WTC11 (cell line): Measurements from ENCODE around the gene CACNA1B. TPM values are rescaled to one million over a fixed set of nuclear protein-coding genes. Genes with fewer than 3 reads are reported as not detected.

Experiments used
- ATAC-seq: fragments of 200-7000 bp; cut with Tn5 transposase; 2 replicates; pipeline ENCODE4 v1.10.0; 2021; ENCODE audit warnings: mild to moderate bottlenecking, moderate library complexity
- CTCF ChIA-PET: fragments of 300-600 bp; sonication (Branson Sonifier 250); formaldehyde crosslinking; loops from one replicate; lab custom pipeline; 2021; ENCODE audit warnings: antibody characterized with exemption; lab: Charles Lee
- POLR2A ChIA-PET: fragments of 350-600 bp; sonication (Branson Sonifier 250); formaldehyde crosslinking; loops from one replicate; lab custom pipeline; 2021; ENCODE audit warnings: antibody characterized with exemption; lab: Charles Lee
- DNase-seq: peaks from one replicate; pipeline ENCODE4 v3.0.0; 2021; ENCODE audit warnings: low spot score
- H3K27ac Mint-ChIP-seq: 2 replicates; pipeline ENCODE4 v1.8.0; 2021; ENCODE audit warnings: mixed read lengths
- H3K27me3 Mint-ChIP-seq: 2 replicates; pipeline ENCODE4 v1.8.0; 2021; ENCODE audit warnings: low read depth, mild to moderate bottlenecking, moderate library complexity, mixed read lengths
- H3K36me3 Mint-ChIP-seq: 2 replicates; pipeline ENCODE4 v1.8.0; 2021; ENCODE audit warnings: mixed read lengths
- H3K4me1 Mint-ChIP-seq: 2 replicates; pipeline ENCODE4 v1.8.0; 2022; ENCODE audit warnings: mixed read lengths
- H3K4me3 Mint-ChIP-seq: 2 replicates; pipeline ENCODE4 v1.8.0; 2021; ENCODE audit warnings: mild to moderate bottlenecking, moderate library complexity, mixed read lengths
- H3K9me3 Mint-ChIP-seq: 2 replicates; pipeline ENCODE4 v1.8.0; 2021; ENCODE audit warnings: mixed read lengths
- CBFB ChIP-seq: sonication (generic); formaldehyde crosslinking; IDR thresholded peaks from 2 replicates; pipeline ENCODE4 v1.8.1; 2022; ENCODE audit warnings: mild to moderate bottlenecking, low read depth, missing genetic modification reagents
- CDX4 ChIP-seq: fragments of 250-450 bp; sonication (Bioruptor Pico); IDR thresholded peaks from 2 replicates; pipeline ENCODE4 v1.9.0; 2021; ENCODE audit warnings: moderate library complexity, mild to moderate bottlenecking, inconsistent platforms, borderline replicate concordance
- ELF4 ChIP-seq: sonication (generic); formaldehyde crosslinking; IDR thresholded peaks from 2 replicates; pipeline ENCODE4 v1.8.1; 2022; ENCODE audit warnings: low read depth, mild to moderate bottlenecking, moderate library complexity, missing genetic modification reagents
- FOXJ3 ChIP-seq: sonication (generic); formaldehyde crosslinking; IDR thresholded peaks from 2 replicates; pipeline ENCODE4 v1.9.0; 2021; ENCODE audit warnings: missing genetic modification reagents, mild to moderate bottlenecking, borderline replicate concordance
- FOXP1 ChIP-seq: sonication (generic); formaldehyde crosslinking; IDR thresholded peaks from 2 replicates; pipeline ENCODE4 v1.8.0; 2022; ENCODE audit warnings: missing genetic modification reagents, mild to moderate bottlenecking, moderate library complexity, borderline replicate concordance
- GABPB1 ChIP-seq: sonication (generic); formaldehyde crosslinking; IDR thresholded peaks from 2 replicates; pipeline ENCODE4 v1.8.1; 2023; ENCODE audit warnings: mild to moderate bottlenecking, missing genetic modification reagents
- GTF2I ChIP-seq: fragments of 250-450 bp; sonication (Bioruptor Pico); conservative IDR thresholded peaks from 2 replicates; pipeline ENCODE4 v1.4.0; 2021; ENCODE audit warnings: mild to moderate bottlenecking
- HMGXB4 ChIP-seq: sonication (generic); formaldehyde crosslinking; IDR thresholded peaks from 2 replicates; pipeline ENCODE4 v1.8.1; 2023; ENCODE audit warnings: mild to moderate bottlenecking, moderate library complexity, missing genetic modification reagents
- IRF2 ChIP-seq: sonication (generic); formaldehyde crosslinking; IDR thresholded peaks from 2 replicates; pipeline ENCODE4 v1.8.0; 2022; ENCODE audit warnings: low read depth, missing genetic modification reagents, borderline replicate concordance
- NFATC4 ChIP-seq: fragments of 250-450 bp; sonication (Bioruptor Pico); IDR thresholded peaks from 2 replicates; pipeline ENCODE4 v1.9.0; 2021; ENCODE audit warnings: mild to moderate bottlenecking
- NR1H2 ChIP-seq: sonication (generic); formaldehyde crosslinking; IDR thresholded peaks from 2 replicates; pipeline ENCODE4 v1.9.0; 2021; ENCODE audit warnings: mild to moderate bottlenecking, moderate library complexity, missing genetic modification reagents
- NR2C2 ChIP-seq: sonication (generic); formaldehyde crosslinking; IDR thresholded peaks from 2 replicates; pipeline ENCODE4 v1.8.0; 2022; ENCODE audit warnings: mild to moderate bottlenecking, missing genetic modification reagents
- RORB ChIP-seq: fragments of 250-450 bp; sonication (Bioruptor Pico); IDR thresholded peaks from 2 replicates; pipeline ENCODE4 v1.9.0; 2021; ENCODE audit warnings: mild to moderate bottlenecking
- SMAD4 ChIP-seq: sonication (generic); formaldehyde crosslinking; IDR thresholded peaks from 2 replicates; pipeline ENCODE4 v1.8.0; 2022; ENCODE audit warnings: mild to moderate bottlenecking, missing genetic modification reagents
- SP1 ChIP-seq: sonication (generic); formaldehyde crosslinking; conservative IDR thresholded peaks from 2 replicates; pipeline ENCODE4 v1.8.1; 2022; ENCODE audit warnings: missing genetic modification reagents
- TCF7 ChIP-seq: sonication (generic); formaldehyde crosslinking; IDR thresholded peaks from 2 replicates; pipeline ENCODE4 v1.8.0; 2022; ENCODE audit warnings: mild to moderate bottlenecking, low read depth, missing genetic modification reagents, moderate library complexity
- TEAD4 ChIP-seq: sonication (generic); formaldehyde crosslinking; IDR thresholded peaks from 2 replicates; pipeline ENCODE4 v1.8.0; 2022; ENCODE audit warnings: mild to moderate bottlenecking, missing genetic modification reagents
- ZNF121 ChIP-seq: sonication (generic); formaldehyde crosslinking; IDR thresholded peaks from 2 replicates; pipeline ENCODE4 v1.8.0; 2023; ENCODE audit warnings: missing genetic modification reagents
- ZNF219 ChIP-seq: sonication (generic); formaldehyde crosslinking; IDR thresholded peaks from 2 replicates; pipeline ENCODE4 v1.8.0; 2023; ENCODE audit warnings: missing genetic modification reagents, mild to moderate bottlenecking, borderline replicate concordance
- ZNF396 ChIP-seq: fragments of 250-450 bp; sonication (Bioruptor Pico); IDR thresholded peaks from 2 replicates; pipeline ENCODE4 v1.8.0; 2021; ENCODE audit warnings: mild to moderate bottlenecking, moderate library complexity, borderline replicate concordance
- ZNF423 ChIP-seq: fragments of 250-450 bp; sonication (Bioruptor Pico); IDR thresholded peaks from 2 replicates; pipeline ENCODE4 v2.1.2; 2022; ENCODE audit warnings: mild to moderate bottlenecking, moderate library complexity
- ZNF512 ChIP-seq: sonication (generic); formaldehyde crosslinking; IDR thresholded peaks from 2 replicates; pipeline ENCODE4 v1.8.1; 2022; ENCODE audit warnings: missing genetic modification reagents, borderline replicate concordance
- ZNF532 ChIP-seq: fragments of 250-450 bp; sonication (Bioruptor Pico); IDR thresholded peaks from 2 replicates; pipeline ENCODE4 v1.9.0; 2021; ENCODE audit warnings: mild to moderate bottlenecking, borderline replicate concordance
- total RNA-seq: library from RNA; stranded (reverse); gene quantifications from 3 replicates; pipeline ENCODE4 v1.2.3, GENCODE V29; 2021
- TF ChIP-seq, protein P1 (sequence below): sonication (generic); formaldehyde crosslinking; IDR thresholded peaks from 2 replicates; pipeline ENCODE4 v1.8.0; 2023; ENCODE audit warnings: mild to moderate bottlenecking, missing genetic modification reagents

The CACNA1B gene
- total RNA-seq, 1 experiment from 2014 or later = 8.4 TPM

DNA sequence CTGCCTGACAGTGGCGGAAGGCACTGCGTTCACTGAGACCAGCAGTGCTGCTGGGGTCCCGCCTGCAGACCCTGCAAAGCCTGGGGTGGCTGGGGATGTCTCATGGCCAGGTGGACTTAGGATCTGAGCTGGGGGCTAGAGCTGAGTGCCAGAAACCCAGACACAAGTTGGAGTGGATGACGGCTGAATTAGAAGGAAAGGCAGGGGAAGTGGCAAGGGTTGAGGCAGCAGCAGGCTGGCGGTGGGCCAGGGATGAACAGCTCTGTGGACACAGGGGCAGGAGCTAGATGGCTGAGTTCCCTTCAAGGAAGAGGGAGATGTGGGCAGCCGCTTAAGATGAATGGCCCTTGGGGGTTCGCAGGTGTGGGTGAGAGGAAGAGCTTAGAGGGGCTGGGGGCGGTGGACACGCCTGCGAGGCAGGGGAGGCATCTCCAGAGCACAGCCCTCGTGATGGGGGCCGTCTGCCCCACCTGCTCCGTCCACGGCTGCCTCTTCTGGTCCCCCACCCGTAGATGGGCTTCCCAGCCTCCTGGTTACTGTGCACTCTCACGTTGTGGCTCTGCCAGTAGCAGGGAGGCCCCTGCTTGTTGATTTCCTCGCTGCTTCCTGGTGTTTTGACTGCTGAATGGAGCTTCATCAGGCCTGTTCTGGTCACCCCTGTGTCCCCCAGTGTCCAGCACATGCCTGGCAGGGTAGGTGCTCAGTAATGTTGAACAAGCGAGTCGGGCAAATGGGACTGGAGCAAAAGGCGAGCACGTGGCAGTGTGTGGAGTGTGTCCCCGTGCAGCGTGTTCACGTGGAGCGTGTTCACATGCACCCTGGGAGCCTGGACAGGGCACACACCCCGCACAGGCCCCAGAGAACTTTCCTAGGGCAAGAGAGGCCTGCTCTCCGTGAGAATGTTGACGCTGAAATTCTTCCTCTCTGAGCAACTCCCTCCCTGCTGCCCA lies 168.2 kb downstream of the CACNA1B start:
- Mint-ChIP-seq H3K4me1 (peaks cover 5% of the 10 kb centered on the region; the same call in 1 of the 2 replicates), H3K27ac (peak overlapping the region; percentile 74), H3K36me3 (peaks cover 6% of the 10 kb centered on the region; the same call in 1 of the 2 replicates), H3K27me3 (no peaks in the 10 kb centered on the region), H3K4me3 (no peak overlapping the region), H3K9me3 (no peaks in the 10 kb centered on the region)
- POLR2A ChIA-PET = no interaction called here
- no peak for ATAC-seq
- CTCF ChIA-PET = no interaction called here
- DNase-seq = no peak
- no peak for TF ChIP-seq HMGXB4 (CRISPR knock-in tag)
- no peak for TF ChIP-seq ZNF396 (CRISPR knock-in tag)
- no peak for TF ChIP-seq NFATC4 (CRISPR knock-in tag)
- no peak for TF ChIP-seq ZNF423 (CRISPR knock-in tag)
- no peak for TF ChIP-seq GABPB1 (CRISPR knock-in tag)
- TF ChIP-seq RORB = no peak
- TF ChIP-seq SMAD4 (CRISPR knock-in tag) = no peak
- TF ChIP-seq TEAD4 = no peak

GRCh38 chr9:138046641-138047301 lies 169.2 kb downstream of the CACNA1B start:
- peaks cover 10% of the 10 kb centered on the region; the same call in 1 of the 2 replicates for H3K4me1 Mint-ChIP-seq
- no peaks in the 10 kb centered on the region for H3K9me3 Mint-ChIP-seq
- no peak for ATAC-seq
- ChIA-PET POLR2A (no interaction called here), CTCF (no interaction called here)
- H3K4me3 Mint-ChIP-seq = no peak overlapping the region
- H3K36me3 Mint-ChIP-seq = peaks cover 6% of the 10 kb centered on the region; the same call in 1 of the 2 replicates
- no peaks in the 10 kb centered on the region for H3K27me3 Mint-ChIP-seq
- no peak overlapping the region for H3K27ac Mint-ChIP-seq
- no peak for DNase-seq
- no peak for TF ChIP-seq NR2C2 (CRISPR knock-in tag)
- no peak for TF ChIP-seq FOXJ3 (CRISPR knock-in tag)
- TF ChIP-seq NR1H2 (CRISPR knock-in tag) = no peak
- no peak for TF ChIP-seq GTF2I (CRISPR knock-in tag)
- no peak for TF ChIP-seq ZNF219 (CRISPR knock-in tag)
- no peak for TF ChIP-seq ELF4
- no peak for TF ChIP-seq CBFB (CRISPR knock-in tag)
- TF ChIP-seq SP1 (CRISPR knock-in tag) = no peak
- TF ChIP-seq, protein P1, sequence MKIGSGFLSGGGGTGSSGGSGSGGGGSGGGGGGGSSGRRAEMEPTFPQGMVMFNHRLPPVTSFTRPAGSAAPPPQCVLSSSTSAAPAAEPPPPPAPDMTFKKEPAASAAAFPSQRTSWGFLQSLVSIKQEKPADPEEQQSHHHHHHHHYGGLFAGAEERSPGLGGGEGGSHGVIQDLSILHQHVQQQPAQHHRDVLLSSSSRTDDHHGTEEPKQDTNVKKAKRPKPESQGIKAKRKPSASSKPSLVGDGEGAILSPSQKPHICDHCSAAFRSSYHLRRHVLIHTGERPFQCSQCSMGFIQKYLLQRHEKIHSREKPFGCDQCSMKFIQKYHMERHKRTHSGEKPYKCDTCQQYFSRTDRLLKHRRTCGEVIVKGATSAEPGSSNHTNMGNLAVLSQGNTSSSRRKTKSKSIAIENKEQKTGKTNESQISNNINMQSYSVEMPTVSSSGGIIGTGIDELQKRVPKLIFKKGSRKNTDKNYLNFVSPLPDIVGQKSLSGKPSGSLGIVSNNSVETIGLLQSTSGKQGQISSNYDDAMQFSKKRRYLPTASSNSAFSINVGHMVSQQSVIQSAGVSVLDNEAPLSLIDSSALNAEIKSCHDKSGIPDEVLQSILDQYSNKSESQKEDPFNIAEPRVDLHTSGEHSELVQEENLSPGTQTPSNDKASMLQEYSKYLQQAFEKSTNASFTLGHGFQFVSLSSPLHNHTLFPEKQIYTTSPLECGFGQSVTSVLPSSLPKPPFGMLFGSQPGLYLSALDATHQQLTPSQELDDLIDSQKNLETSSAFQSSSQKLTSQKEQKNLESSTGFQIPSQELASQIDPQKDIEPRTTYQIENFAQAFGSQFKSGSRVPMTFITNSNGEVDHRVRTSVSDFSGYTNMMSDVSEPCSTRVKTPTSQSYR = no peak
- no peak for TF ChIP-seq TCF7 (CRISPR knock-in tag)
- no peak for TF ChIP-seq ZNF512
- TF ChIP-seq ZNF532 (CRISPR knock-in tag) = no peak
- no peak for TF ChIP-seq ZNF121 (CRISPR knock-in tag)
- TF ChIP-seq IRF2 (CRISPR knock-in tag) = no peak
- no peak for TF ChIP-seq CDX4 (CRISPR knock-in tag)
- no peak for TF ChIP-seq FOXP1 (CRISPR knock-in tag)
